Right ventricle myocardium superior (tissue), 1 donor: ENCODE data around the gene WFIKKN1. TPM values are rescaled to one million over a fixed set of nuclear protein-coding genes. Genes with fewer than 3 reads are reported as not detected.
A peak's percentile ranks its signal among the peaks of the same experiment; 100 is the strongest.

Source experiments
- ATAC-seq: fragments of 200-7000 bp; cut with Tn5 transposase; one replicate; pipeline ENCODE4 v1.9.1; 2020; ENCODE audit warnings: mild to moderate bottlenecking; ENCODE audit not compliant: poor library complexity
- DNase-seq: peaks from one replicate; pipeline ENCODE4 v3.0.0-alpha.2; 2020
- intact Hi-C: fragments of 100-400 bp; cut with DNase I; formaldehyde crosslinking; loops from one replicate; pipeline ENCODE4 v1.11.2; 2022
- long read RNA-seq: library from polyadenylated mRNA; unstranded; transcript quantifications from one replicate; pipeline ENCODE4 v2.0.0, GENCODE V29; 2021
- total RNA-seq: library from RNA; stranded (reverse); fragmentation: NEBNext Ultra II Directional; extraction: Animal tissue kit (Norgen Biotek cat#: 25700); gene quantifications from one replicate; pipeline ENCODE4 v1.2.1, GENCODE V29; 2021
- donor health status: DM: no; HTN: yes; CAD: no; lungs with severe emphysema.

WFIKKN1 gene
- 0.13 TPM for total RNA-seq
- long read RNA-seq, full-length matches to known transcripts = 6 of 6 reads
- long read RNA-seq, partial matches to known transcripts = 0 of 6 reads
- long read RNA-seq, other reads (novel, unspliced or antisense) = 0 of 6 reads

- ATAC-seq (no peak), DNase-seq (peak; percentile 46)
- intact Hi-C loops = no loop called here
Measured at GRCh38 chr16:630815-631405, at the start of gene WFIKKN1. Gene WFIKKN1 (plus strand): TSS chr16:630985. CDS start chr16:631254, 269 bp downstream.

GRCh38 chr16:582218-582613 lies 48.6 kb upstream of the WFIKKN1 start:
- DNase-seq (no peak), ATAC-seq (no peak)
- intact Hi-C loops = no loop called here

- intact Hi-C loops = no loop called here
- DNase-seq (no peak), ATAC-seq (peak; percentile 11)
Measured at GRCh38 chr16:582614-583331, 48.0 kb upstream of the WFIKKN1 start.

GRCh38 chr16:583470-583814 lies 47.3 kb upstream of the WFIKKN1 start:
- DNase-seq (no peak), ATAC-seq (no peak)
- intact Hi-C loops = no loop called here

- DNase-seq = no peak
- intact Hi-C loops = no loop called here
- no peak for ATAC-seq
Measured at GRCh38 chr16:583815-584591, 46.8 kb upstream of the WFIKKN1 start.

- intact Hi-C loops = loop anchor here (5.0 kb wide), 1 partner anchor 52 kb away; the partner anchor contains the start of gene METTL26
- ATAC-seq = no peak
- no peak for DNase-seq
Measured at GRCh38 chr16:585351-585750, 45.4 kb upstream of the WFIKKN1 start.

- DNase-seq (no peak), ATAC-seq (no peak)
- intact Hi-C loops = loop anchor here (5.0 kb wide), 1 partner anchor 51 kb away; the partner anchor contains the start of gene METTL26
Measured at GRCh38 chr16:586047-586644, 44.6 kb upstream of the WFIKKN1 start.

- no peak for ATAC-seq
- intact Hi-C loops = loop anchor here (5.0 kb wide), 1 partner anchor 50 kb away; the partner anchor contains the start of gene METTL26
- DNase-seq = no peak
Measured at GRCh38 chr16:586645-587590, 43.9 kb upstream of the WFIKKN1 start.

- intact Hi-C loops = loop anchor here (5.0 kb wide), 1 partner anchor 49 kb away; the partner anchor contains the start of gene METTL26
- ATAC-seq (no peak), DNase-seq (no peak)
Measured at GRCh38 chr16:588639-588888, 42.2 kb upstream of the WFIKKN1 start.

GRCh38 chr16:588889-589657 lies 41.7 kb upstream of the WFIKKN1 start:
- DNase-seq (peak; percentile 98), ATAC-seq (peak; percentile 93)
- intact Hi-C loops = loop anchor here (5.0 kb wide), 1 partner anchor 48 kb away; the partner anchor contains the start of gene METTL26

- intact Hi-C loops = loop anchor here (5.0 kb wide), 1 partner anchor 48 kb away; the partner anchor contains the start of gene METTL26
- ATAC-seq = peak; percentile 95
Measured at GRCh38 chr16:589658-590187, 41.1 kb upstream of the WFIKKN1 start, which contains the start of gene RAB40C. Gene RAB40C (plus strand): TSS chr16:590066. CDS start chr16:590292, 226 bp downstream.

GRCh38 chr16:590188-590814 lies 40.5 kb upstream of the WFIKKN1 start:
- ATAC-seq = no peak
- peak; percentile 63 for DNase-seq
- intact Hi-C loops = no loop called here

More at GRCh38 chr16:589658-590187, 41.1 kb upstream of the WFIKKN1 start, which contains the start of gene RAB40C:
- DNase-seq = peak; percentile 99

GRCh38 chr16:590815-591200 lies 40.0 kb upstream of the WFIKKN1 start:
- ATAC-seq (no peak), DNase-seq (no peak)
- intact Hi-C loops = no loop called here

GRCh38 chr16:591231-591630 lies 39.6 kb upstream of the WFIKKN1 start:
- no peak for ATAC-seq
- DNase-seq = no peak
- intact Hi-C loops = no loop called here

- intact Hi-C loops = no loop called here
Measured at GRCh38 chr16:591892-592517, 38.8 kb upstream of the WFIKKN1 start.

More at GRCh38 chr16:591892-592517, 38.8 kb upstream of the WFIKKN1 start:
- ATAC-seq (no peak), DNase-seq (no peak)
